ENCODE measurements around the gene KIF17. TPM values are rescaled to one million over a fixed set of nuclear protein-coding genes. Genes with fewer than 3 reads are reported as not detected.

KIF17 gene
- total and polyA plus RNA-seq, 8 donors: 0.20 to 1.1 (median 0.69) TPM

GRCh38 chr1:20705203-20705755 is 12.5 kb downstream of the KIF17 start:
- no peaks in the 10 kb centered on the region for H3K36me3 ChIP-seq
- no peaks in the 10 kb centered on the region for H3K9me3 ChIP-seq
- H3K27me3 ChIP-seq: no peaks in the 10 kb centered on the region
- H3K4me1 ChIP-seq: no peaks in the 10 kb centered on the region
- no peak overlapping the region for H3K4me3 ChIP-seq
- 85 to 86% methylated on average over 15 of the region's 15 CpGs for WGBS, 2 donors
- no peak for TF ChIP-seq CTCF (IDR thresholded peaks at IDR 0.05)
- intact Hi-C loops (cut with DNase I): no loop called here
- H3K27ac ChIP-seq: no peak overlapping the region
- FAIRE-seq (no peak), ATAC-seq (no peak), DNase-seq (no peak)

- no peak for ATAC-seq
- TF ChIP-seq CTCF (IDR thresholded peaks at IDR 0.05): no peak
- intact Hi-C loops (cut with DNase I): no loop called here
- Histone ChIP-seq H3K36me3 (no peaks in the 10 kb centered on the region), H3K4me1 (no peaks in the 10 kb centered on the region), H3K27me3 (no peaks in the 10 kb centered on the region), H3K4me3 (no peak overlapping the region), H3K27ac (no peak overlapping the region), H3K9me3 (no peaks in the 10 kb centered on the region)
- WGBS, 2 donors: 92 to 95% methylated on average over 41 of the region's 41 CpGs
- FAIRE-seq: no peak
- no peak for DNase-seq
Measured at GRCh38 chr1:20704390-20705202, 13.2 kb downstream of the KIF17 start.

GRCh38 chr1:20703124-20703756 is 14.6 kb downstream of the KIF17 start:
- FAIRE-seq (no peak), DNase-seq (no peak), ATAC-seq (no peak)
- TF ChIP-seq CTCF (IDR thresholded peaks at IDR 0.05): no peak
- Histone ChIP-seq H3K9me3 (no peaks in the 10 kb centered on the region), H3K36me3 (no peaks in the 10 kb centered on the region), H3K4me1 (no peaks in the 10 kb centered on the region), H3K27ac (no peak overlapping the region), H3K27me3 (no peaks in the 10 kb centered on the region), H3K4me3 (no peak overlapping the region)
- intact Hi-C loops (cut with DNase I): no loop called here
- WGBS, 2 donors: 79 to 81% methylated on average over 4 of the region's 4 CpGs

- ATAC-seq: no peak
- Histone ChIP-seq H3K4me3 (no peak overlapping the region), H3K36me3 (no peaks in the 10 kb centered on the region), H3K9me3 (no peaks in the 10 kb centered on the region), H3K4me1 (no peaks in the 10 kb centered on the region), H3K27me3 (no peaks in the 10 kb centered on the region), H3K27ac (no peak overlapping the region)
- TF ChIP-seq CTCF (IDR thresholded peaks at IDR 0.05): no peak
- no peak for FAIRE-seq
- no peak for DNase-seq
- 64 to 69% methylated on average over 1 of the region's 1 CpG for WGBS, 2 donors
- intact Hi-C loops (cut with DNase I): no loop called here
Measured at GRCh38 chr1:20702416-20702815, 15.4 kb downstream of the KIF17 start.

GRCh38 chr1:20701847-20702246 is 16.0 kb downstream of the KIF17 start:
- FAIRE-seq: no peak

More at GRCh38 chr1:20701847-20702246, 16.0 kb downstream of the KIF17 start:
- H3K36me3 ChIP-seq: no peaks in the 10 kb centered on the region
- WGBS, 2 donors: 79 to 96% methylated on average over 5 of the region's 5 CpGs
- no peaks in the 10 kb centered on the region for H3K9me3 ChIP-seq
- DNase-seq (no peak), ATAC-seq (no peak)
- H3K27me3 ChIP-seq: no peaks in the 10 kb centered on the region
- H3K27ac ChIP-seq: no peak overlapping the region
- intact Hi-C loops (cut with DNase I): no loop called here
- H3K4me3 ChIP-seq: no peak overlapping the region
- H3K4me1 ChIP-seq: peaks cover 0 to 3% (median 0%) of the 10 kb centered on the region in 3 donors
- no peak for TF ChIP-seq CTCF (IDR thresholded peaks at IDR 0.05)
